A549 (cell line): ENCODE data around the gene GOLGA6D. TPM values are rescaled to one million over a fixed set of nuclear protein-coding genes. Genes with fewer than 3 reads are reported as not detected.
"Not testable (repeated sequence)": the region's sequence is repeated elsewhere in the genome, so short reads cannot be mapped to it uniquely, and the experiment has no call there.

Experiments
- ATAC-seq, 2 experiments: fragments of 200-7000 bp in 1 of 2; fragments of >200 bp in 1 of 2; cut with Nextera tagmentation in 1 of 2; cut with Tn5 transposase in 1 of 2; 3 replicates each; pipeline versions ENCODE4 v1.8.0 to v1.9.1; 2018 to 2020; ENCODE audit warnings: mild to moderate bottlenecking in 1 of 2, moderate library complexity in 1 of 2
- CTCF ChIA-PET: fragments of 300-600 bp; sonication (Branson Sonifier 250); formaldehyde crosslinking; extraction: SDS; loops from one replicate; lab custom pipeline; 2021; ENCODE audit warnings: antibody characterized with exemption, inconsistent platforms; lab: Yijun Ruan, JAX
- POLR2A ChIA-PET: fragments of 350-600 bp; formaldehyde crosslinking; extraction: SDS; loops from one replicate; lab custom pipeline; 2021; ENCODE audit warnings: antibody characterized with exemption, inconsistent platforms; lab: Yijun Ruan, JAX
- DNase-seq, 2 experiments: peaks; one replicate each; pipeline versions ENCODE4 v3.0.0 to v3.0.0-alpha.2; 2011 to 2016; ENCODE audit warnings: low read depth in 1 of 2, low spot score in 1 of 2
- FAIRE-seq: peaks from 2 replicates; lab custom pipeline; 2011; peaks lifted over from hg19 to GRCh38; lab: Jason Lieb, UNC
- H3K27ac ChIP-seq, 2 experiments: fragments of >200 bp; sonication (Bioruptor Twin); formaldehyde crosslinking; 3 replicates each; pipeline ENCODE4 v1.5.1; 2016 to 2017
- H3K4me1 ChIP-seq: fragments of >200 bp; sonication (Bioruptor Twin); formaldehyde crosslinking; 3 replicates; pipeline ENCODE4 v1.6.1; 2016
- H3K4me2 ChIP-seq: fragments of >200 bp; sonication (Bioruptor Twin); formaldehyde crosslinking; 3 replicates; pipeline ENCODE4 v1.6.1; 2016
- H3K4me3 ChIP-seq: fragments of >200 bp; sonication (Bioruptor Twin); formaldehyde crosslinking; 3 replicates; pipeline ENCODE4 v1.5.1; 2016
- H3K9me3 ChIP-seq: fragments of >200 bp; sonication (Bioruptor Twin); formaldehyde crosslinking; 3 replicates; pipeline ENCODE4 v1.6.1; 2016
- CBX8 ChIP-seq: fragments of 200-600 bp; sonication (generic); IDR thresholded peaks from 2 replicates; pipeline ENCODE4 v1.6.1; 2016
- CHD2 ChIP-seq: fragments of 150-350 bp; IDR thresholded peaks from 2 replicates; pipeline ENCODE4 v1.6.1; 2014; ENCODE audit warnings: low read length; ENCODE audit not compliant: partially characterized antibody
- E2F6 ChIP-seq: IDR thresholded peaks from 2 replicates; pipeline ENCODE4 v1.6.1; 2012; ENCODE audit warnings: low read depth, borderline replicate concordance
- EHMT2 ChIP-seq: fragments of 200-600 bp; sonication (generic); IDR thresholded peaks from 2 replicates; pipeline ENCODE4 v1.6.1; 2016; ENCODE audit warnings: antibody characterized with exemption, low read depth, mild to moderate bottlenecking, moderate library complexity
- FOSL2 ChIP-seq, 2 experiments: fragments of 450-650 bp in 1 of 2; fragments of >200 bp in 1 of 2; sonication (Bioruptor Twin) in 1 of 2; formaldehyde crosslinking; IDR thresholded peaks; 2 replicates each; pipeline versions ENCODE4 v1.5.0 to v1.6.1; 2016 to 2020; ENCODE audit warnings: mild to moderate bottlenecking in 1 of 2, moderate library complexity in 1 of 2
- HEYL ChIP-seq: fragments of 250-450 bp; sonication (Bioruptor Pico); IDR thresholded peaks from 2 replicates; pipeline ENCODE4 v1.8.0; 2021; ENCODE audit warnings: mild to moderate bottlenecking, moderate library complexity
- HMGXB4 ChIP-seq: fragments of 250-450 bp; sonication (Bioruptor Pico); IDR thresholded peaks from 2 replicates; pipeline ENCODE4 v1.5.0; 2021; ENCODE audit warnings: mild to moderate bottlenecking, moderate library complexity, borderline replicate concordance
- HOXB13 ChIP-seq: fragments of 250-450 bp; sonication (Bioruptor Pico); IDR thresholded peaks from 2 replicates; pipeline ENCODE4 v1.5.0; 2020; ENCODE audit warnings: low read depth, mild to moderate bottlenecking, moderate library complexity
- HOXB5 ChIP-seq: fragments of 250-450 bp; sonication (Bioruptor Pico); IDR thresholded peaks from 2 replicates; pipeline ENCODE4 v1.5.0; 2020; ENCODE audit warnings: mild to moderate bottlenecking, moderate library complexity
- JUN ChIP-seq, 2 experiments: fragments of >200 bp; sonication (Bioruptor Twin); formaldehyde crosslinking; IDR thresholded peaks; 2 replicates in 1 of 2; 3 replicates in 1 of 2; pipeline ENCODE4 v1.6.1; 2016 to 2017
- KDM1A ChIP-seq: fragments of 200-600 bp; sonication (generic); IDR thresholded peaks from 2 replicates; pipeline ENCODE4 v1.6.1; 2016; ENCODE audit warnings: low read depth, mild to moderate bottlenecking
- MAFK ChIP-seq: fragments of 450-650 bp; IDR thresholded peaks from 2 replicates; pipeline ENCODE4 v1.6.1; 2014; ENCODE audit not compliant: partially characterized antibody
- MAZ ChIP-seq: fragments of 150-350 bp; IDR thresholded peaks from 2 replicates; pipeline ENCODE4 v1.6.1; 2014; ENCODE audit warnings: antibody characterized with exemption, low read depth, low read length, borderline replicate concordance
- NR3C1 ChIP-seq: fragments of >200 bp; sonication (Bioruptor Twin); formaldehyde crosslinking; IDR thresholded peaks from 3 replicates; pipeline ENCODE4 v1.6.1; 2017
- RCOR1 ChIP-seq: fragments of 150-350 bp; IDR thresholded peaks from 2 replicates; pipeline ENCODE4 v1.6.1; 2014; ENCODE audit warnings: antibody characterized with exemption, low read length, low read depth
- REST ChIP-seq: fragments of 200-600 bp; sonication (generic); IDR thresholded peaks from 2 replicates; pipeline ENCODE4 v1.6.1; 2016; ENCODE audit warnings: antibody characterized with exemption, mild to moderate bottlenecking, moderate library complexity
- RFX5 ChIP-seq: fragments of 450-650 bp; IDR thresholded peaks from 2 replicates; pipeline ENCODE4 v1.7.1; 2014; ENCODE audit warnings: antibody characterized with exemption, mild to moderate bottlenecking, moderate library complexity
- SMC3 ChIP-seq: fragments of >200 bp; sonication (Bioruptor Twin); formaldehyde crosslinking; IDR thresholded peaks from 3 replicates; pipeline ENCODE4 v1.6.1; 2018; ENCODE audit warnings: inconsistent platforms
- SREBF2 ChIP-seq: fragments of 450-650 bp; IDR thresholded peaks from 2 replicates; pipeline ENCODE4 v1.6.1; 2014; ENCODE audit warnings: mild to moderate bottlenecking, moderate library complexity
- TFCP2L1 ChIP-seq: fragments of 250-450 bp; sonication (Bioruptor Pico); IDR thresholded peaks from 2 replicates; pipeline ENCODE4 v1.5.0; 2021; ENCODE audit warnings: mild to moderate bottlenecking
- TP53 ChIP-seq: fragments of 250-450 bp; sonication (Bioruptor Pico); IDR thresholded peaks from 2 replicates; pipeline ENCODE4 v1.5.0; 2021; ENCODE audit warnings: mild to moderate bottlenecking, moderate library complexity
- ZSCAN20 ChIP-seq: fragments of 250-450 bp; sonication (Bioruptor Pico); IDR thresholded peaks from 2 replicates; pipeline ENCODE4 v1.8.0; 2022; ENCODE audit warnings: mild to moderate bottlenecking, moderate library complexity
- WGBS: methylation state at CpG from one replicate; pipeline ENCODE4 v1.1.6; 2017; ENCODE audit errors: missing lambda C conversion rate; 5-methylcytosine and 5-hydroxymethylcytosine counted together
- polyA plus RNA-seq, 4 experiments: library from polyadenylated mRNA; depleted of rRNA in 3 of 4; stranded (reverse); fragments of >200 nt; fragmentation: RNase III in 1 of 4; extraction: RNeasy Plus Mini Kit Qiagen cat#74134 plus additional on column Dnase treatment in 1 of 4; gene quantifications; 2 replicates in 3 of 4; 3 replicates in 1 of 4; pipeline ENCODE4 v1.2.3, GENCODE V29; 2011 to 2017
- TF ChIP-seq, protein P1 (sequence below): fragments of >200 bp; sonication (Bioruptor Twin); formaldehyde crosslinking; IDR thresholded peaks from 2 replicates; pipeline ENCODE4 v1.6.1; 2016

The GOLGA6D gene
- polyA plus RNA-seq, 2 of the 4 experiments (the other 2 are of a cell fraction): 0.03 to 0.05 TPM

GRCh38 chr15:75329571-75329970 is 46.9 kb downstream of the GOLGA6D start:
- DNase-seq: no peak
- TF ChIP-seq KDM1A: no peak
- no peak for TF ChIP-seq EHMT2
- TF ChIP-seq FOSL2 (IDR thresholded peaks at IDR 0.05): no peak
- TF ChIP-seq FOSL2 (CRISPR knock-in tag; IDR thresholded peaks at IDR 0.05): no peak
- no peak for TF ChIP-seq HOXB13
- no peak for TF ChIP-seq HMGXB4 (CRISPR knock-in tag)
- TF ChIP-seq E2F6: no peak
- TF ChIP-seq RCOR1: no peak
- no peak for TF ChIP-seq HEYL (CRISPR knock-in tag)
- no peak for TF ChIP-seq JUN (IDR thresholded peaks at IDR 0.05)
- no peak for TF ChIP-seq TFCP2L1 (CRISPR knock-in tag)
- no peak for TF ChIP-seq RFX5
- no peak for TF ChIP-seq TP53 (CRISPR knock-in tag)
- no peaks in the 10 kb centered on the region for H3K4me1 ChIP-seq
- ChIA-PET CTCF (interaction anchor here (0.6 to 2.6 kb wide), 4 partner anchors 8 to 38 kb away, joined by 3 to 10 read pairs (median 6); no protein-coding TSS in a partner anchor), POLR2A (interaction anchor here (0.5 kb wide), 1 partner anchor 219 kb away, joined by 3 read pairs; no protein-coding TSS in a partner anchor)
- peak; percentile 72 to 76; a peak in 5 of 6 replicates for ATAC-seq
- no peak overlapping the region for H3K4me3 ChIP-seq
- no peaks in the 10 kb centered on the region for H3K9me3 ChIP-seq
- 94% methylated on average over 2 of the region's 2 CpGs for WGBS
- no peak overlapping the region for H3K4me2 ChIP-seq
- H3K27ac ChIP-seq: no peak overlapping the region
- no peak for FAIRE-seq

DNA sequence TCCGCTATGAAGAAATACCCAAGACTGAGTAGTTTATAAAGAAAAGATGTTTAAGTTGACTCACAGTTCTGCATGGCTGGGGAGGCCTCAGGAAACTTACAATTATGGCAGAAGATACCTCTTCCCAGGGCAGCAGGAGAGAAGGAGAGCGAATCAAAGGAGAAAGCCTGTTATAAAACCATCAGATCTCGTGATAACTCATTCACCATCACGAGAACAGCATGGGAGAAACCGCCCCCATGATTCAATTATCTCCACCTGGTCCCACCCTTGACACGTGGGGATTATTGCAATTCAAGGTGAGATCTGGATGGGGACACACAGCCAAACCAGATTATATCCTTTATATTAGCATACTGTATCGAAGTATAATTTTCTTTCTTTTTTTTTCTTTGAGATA is 49.5 kb downstream of the GOLGA6D start:
- POLR2A ChIA-PET, H3K4me3 ChIP-seq, FAIRE-seq, DNase-seq, H3K27ac ChIP-seq, H3K9me3 ChIP-seq, ATAC-seq, H3K4me2 ChIP-seq: not testable (repeated sequence)
- peaks cover 10% of the 10 kb centered on the region; the same call in 2 of the 3 replicates for H3K4me1 ChIP-seq
- CTCF ChIA-PET: interaction anchor here (0.6 kb wide), 1 partner anchor 35 kb away, joined by 3 read pairs; no protein-coding TSS in a partner anchor
- WGBS: 41% methylated on average over 7 of the region's 7 CpGs
- TF ChIP-seq CHD2: peak; percentile 46

DNA sequence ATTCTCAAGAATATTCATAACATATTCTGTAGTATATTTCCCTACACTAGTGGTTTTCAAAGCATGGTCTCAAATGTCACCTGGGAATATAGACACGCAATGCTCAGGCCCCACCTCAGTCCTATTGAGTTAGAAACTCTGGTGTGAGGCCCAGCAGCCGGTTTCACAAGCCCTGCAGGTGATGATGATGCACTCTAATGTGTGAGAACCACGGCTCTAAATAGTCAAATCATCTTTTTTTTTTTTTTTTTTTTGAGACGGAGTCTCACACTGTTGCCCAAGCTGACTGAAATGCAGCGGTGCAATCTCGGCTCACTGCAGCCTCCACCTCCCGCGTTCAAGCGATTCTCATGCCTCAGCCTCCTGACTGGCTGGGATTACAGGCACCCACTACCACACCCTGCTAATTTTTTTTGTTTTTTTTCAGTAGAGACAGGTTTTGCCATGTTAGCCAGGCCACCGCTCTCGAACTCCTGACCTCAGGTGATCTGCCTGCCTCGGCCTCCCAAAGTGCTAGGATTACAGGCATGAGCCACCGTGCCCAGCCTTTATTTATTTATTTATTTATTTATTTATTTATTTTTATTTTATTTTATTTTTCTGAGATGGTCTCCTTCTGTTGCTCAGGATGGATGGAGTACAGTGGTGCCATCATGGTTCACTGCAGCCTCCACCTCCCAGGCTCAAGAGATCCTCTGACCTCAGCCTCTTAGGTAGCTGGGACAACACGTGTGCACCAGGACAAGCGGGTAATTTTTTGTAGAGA is 51.2 kb downstream of the GOLGA6D start:
- H3K9me3 ChIP-seq, FAIRE-seq, H3K4me3 ChIP-seq, POLR2A ChIA-PET, H3K27ac ChIP-seq, DNase-seq, ATAC-seq, H3K4me2 ChIP-seq: not testable (repeated sequence)
- CTCF ChIA-PET: interaction anchor here (2.0 kb wide), 1 partner anchor 34 kb away, joined by 10 read pairs; the partner anchor contains the start of gene MAN2C1
- H3K4me1 ChIP-seq: peaks cover 11% of the 10 kb centered on the region; the same call in 2 of the 3 replicates
- 85% methylated on average over 15 of the region's 15 CpGs for WGBS

DNA sequence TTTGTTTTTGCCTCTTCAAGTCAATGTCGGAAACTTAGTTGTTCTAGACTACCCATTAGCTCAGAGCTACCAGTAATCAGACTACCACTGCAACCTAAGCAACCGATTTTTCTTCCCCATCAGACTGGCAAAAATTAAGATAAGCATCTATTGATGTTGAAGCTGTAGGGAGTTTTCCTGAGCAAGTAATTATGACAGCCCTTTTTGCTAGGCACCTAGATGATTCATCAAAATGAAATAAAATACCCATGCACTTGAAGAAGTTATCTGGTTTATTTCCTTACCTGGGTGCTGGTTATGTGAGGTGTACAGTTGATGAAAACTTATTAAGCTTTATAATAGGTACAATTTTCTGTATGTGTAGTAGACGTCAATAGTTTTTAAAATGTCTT is 52.7 kb downstream of the GOLGA6D start:
- Histone ChIP-seq H3K9me3 (no peaks in the 10 kb centered on the region), H3K4me2 (peak overlapping the region; percentile 85), H3K4me3 (peak overlapping the region; percentile 60), H3K4me1 (peaks cover 11% of the 10 kb centered on the region; the same call in 2 of the 3 replicates), H3K27ac (peak overlapping the region; percentile 72 to 91)
- ATAC-seq (no peak), FAIRE-seq (no peak), DNase-seq (no peak)
- ChIA-PET CTCF (interaction anchor here (0.8 to 2.0 kb wide), 2 partner anchors 14 to 33 kb away, joined by 3 to 10 read pairs; partner anchors contain the start of gene MAN2C1), POLR2A (interaction anchor here (1.1 to 1.2 kb wide), 2 partner anchors 13 to 33 kb away, joined by 3 read pairs; no protein-coding TSS in a partner anchor)
- 61% methylated on average over 3 of the region's 3 CpGs for WGBS
- TF ChIP-seq SREBF2 (no peak), CBX8 (no peak), SMC3 (no peak), NR3C1 (no peak), ZSCAN20 (CRISPR knock-in tag) (no peak), MAFK (no peak), EHMT2 (no peak), MAZ (no peak), REST (no peak), HOXB5 (CRISPR knock-in tag) (no peak), JUN (IDR thresholded peaks at IDR 0.05) (no peak)
- TF ChIP-seq, protein P1, sequence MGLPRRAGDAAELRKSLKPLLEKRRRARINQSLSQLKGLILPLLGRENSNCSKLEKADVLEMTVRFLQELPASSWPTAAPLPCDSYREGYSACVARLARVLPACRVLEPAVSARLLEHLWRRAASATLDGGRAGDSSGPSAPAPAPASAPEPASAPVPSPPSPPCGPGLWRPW: no peak
